ENCODE results near the gene IFITM2. TPM values are rescaled to one million over a fixed set of nuclear protein-coding genes. Genes with fewer than 3 reads are reported as not detected.

Gene IFITM2
- total and polyA plus RNA-seq, 2 experiments from 2014 or later = 91.2 to 857 TPM

- Histone ChIP-seq H2AFZ (no peak within 1 kb of the TSS), H3K4me1 (ENCODE audit: insufficient read depth) (no peaks in the 10 kb centered on the region), H3F3A (replicated peaks; ENCODE audit: low read depth) (no peaks in the 10 kb centered on the region; the same call in 1 of the 2 replicates), H3K4me3 (peak within 1 kb of the TSS; percentile 51), H4K20me1 (replicated peaks; ENCODE audit: insufficient read depth) (no peaks in the 10 kb centered on the region), H3K79me2 (replicated peaks; ENCODE audit: insufficient read depth) (no peaks in the 10 kb centered on the region), H3K27ac (ENCODE audit: low read depth) (no peak within 1 kb of the TSS), H3K4me2 (peak within 1 kb of the TSS; percentile 74; the same call in 1 of the 2 replicates), H3K27me3 (ENCODE audit: insufficient read depth) (peaks cover 54% of the 10 kb centered on the region), H3K36me3 (ENCODE audit: insufficient read depth) (no peaks in the 10 kb centered on the region), H3K9me2 (ENCODE audit: insufficient read depth) (no peaks in the 10 kb centered on the region)
- H3K27me3 Mint-ChIP-seq (ENCODE audit: insufficient read depth, low read depth, poor library complexity) = peaks cover 50% of the 10 kb centered on the region
- ATAC-seq (no peak), DNase-seq (ENCODE audit: low spot score) (no peak)
- H3K4me3 Mint-ChIP-seq = peak within 1 kb of the TSS; percentile 10; the same call in 1 of the 3 replicates
- H3K9me3 Mint-ChIP-seq = no peaks in the 10 kb centered on the region
- TF ChIP-seq ZNF462 (CRISPR knock-in tag; IDR thresholded peaks at IDR 0.05) (no peak), ETS1 (IDR thresholded peaks at IDR 0.05) (no peak), ZNF331 (CRISPR knock-in tag; IDR thresholded peaks at IDR 0.05; ENCODE audit: low read depth) (no peak), EZH2phosphoT487 (IDR thresholded peaks at IDR 0.05; ENCODE audit: unreplicated experiment) (no peak), POLR2AphosphoS5 (IDR thresholded peaks at IDR 0.05; ENCODE audit: low read depth) (no peak), CTCF (conservative IDR thresholded peaks at IDR 0.05; ENCODE audit: low read depth in 2 of 2) (no peak), REST (IDR thresholded peaks at IDR 0.05; ENCODE audit: unreplicated experiment) (no peak), NANOG (IDR thresholded peaks at IDR 0.05; ENCODE audit: borderline replicate concordance) (no peak), STAT1 (IDR thresholded peaks at IDR 0.05; ENCODE audit: unreplicated experiment) (no peak)
- H3K27ac Mint-ChIP-seq = no peak within 1 kb of the TSS
- H3K36me3 Mint-ChIP-seq (ENCODE audit: low read depth) = no peaks in the 10 kb centered on the region; the same call in 2 of the 3 replicates
- H3K4me1 Mint-ChIP-seq = peaks cover 23% of the 10 kb centered on the region
These were observed 29.3 kb upstream of the IFITM2 start, which contains the start of gene NLRP6 for GRCh38 chr11:278001-278951. Gene NLRP6, plus strand, starts transcription at chr11:278407. Its CDS starts 163 bp downstream, at chr11:278570.
